WTC11 (cell line): ENCODE results near the gene ZFX. TPM values are rescaled to one million over a fixed set of nuclear protein-coding genes. Genes with fewer than 3 reads are reported as not detected.

ENCODE experiments used
- AR ChIP-seq: fragments of 250-450 bp; sonication (Bioruptor Pico); IDR thresholded peaks from 2 replicates; pipeline ENCODE4 v1.9.0; 2021; ENCODE audit warnings: mild to moderate bottlenecking
- E2F4 ChIP-seq: sonication (generic); formaldehyde crosslinking; IDR thresholded peaks from 2 replicates; pipeline ENCODE4 v1.8.1; 2022; ENCODE audit warnings: low read depth, mild to moderate bottlenecking, moderate library complexity, missing genetic modification reagents, borderline replicate concordance
- ELF4 ChIP-seq: sonication (generic); formaldehyde crosslinking; IDR thresholded peaks from 2 replicates; pipeline ENCODE4 v1.8.1; 2022; ENCODE audit warnings: low read depth, mild to moderate bottlenecking, moderate library complexity, missing genetic modification reagents
- FOXK1 ChIP-seq: sonication (generic); formaldehyde crosslinking; IDR thresholded peaks from 2 replicates; pipeline ENCODE4 v1.8.0; 2022; ENCODE audit warnings: mild to moderate bottlenecking, moderate library complexity, missing genetic modification reagents
- HMGXB4 ChIP-seq: sonication (generic); formaldehyde crosslinking; IDR thresholded peaks from 2 replicates; pipeline ENCODE4 v1.8.1; 2023; ENCODE audit warnings: mild to moderate bottlenecking, moderate library complexity, missing genetic modification reagents
- IRF2 ChIP-seq: sonication (generic); formaldehyde crosslinking; IDR thresholded peaks from 2 replicates; pipeline ENCODE4 v1.8.0; 2022; ENCODE audit warnings: low read depth, missing genetic modification reagents, borderline replicate concordance
- KAT7 ChIP-seq: sonication (generic); formaldehyde crosslinking; IDR thresholded peaks from 2 replicates; pipeline ENCODE4 v1.8.1; 2023; ENCODE audit warnings: missing genetic modification reagents, mild to moderate bottlenecking, borderline replicate concordance
- NFATC4 ChIP-seq: fragments of 250-450 bp; sonication (Bioruptor Pico); IDR thresholded peaks from 2 replicates; pipeline ENCODE4 v1.9.0; 2021; ENCODE audit warnings: mild to moderate bottlenecking
- NFE2L1 ChIP-seq: sonication (generic); formaldehyde crosslinking; IDR thresholded peaks from 2 replicates; pipeline ENCODE4 v1.8.1; 2023; ENCODE audit warnings: missing genetic modification reagents
- NR1H2 ChIP-seq: sonication (generic); formaldehyde crosslinking; IDR thresholded peaks from 2 replicates; pipeline ENCODE4 v1.9.0; 2021; ENCODE audit warnings: mild to moderate bottlenecking, moderate library complexity, missing genetic modification reagents
- PRDM15 ChIP-seq: sonication (generic); formaldehyde crosslinking; IDR thresholded peaks from 2 replicates; pipeline ENCODE4 v1.8.0; 2022; ENCODE audit warnings: missing genetic modification reagents
- RELA ChIP-seq: sonication (generic); formaldehyde crosslinking; IDR thresholded peaks from 2 replicates; pipeline ENCODE4 v1.8.1; 2022; ENCODE audit warnings: missing genetic modification reagents, mild to moderate bottlenecking, borderline replicate concordance
- RORB ChIP-seq: fragments of 250-450 bp; sonication (Bioruptor Pico); IDR thresholded peaks from 2 replicates; pipeline ENCODE4 v1.9.0; 2021; ENCODE audit warnings: mild to moderate bottlenecking
- ZMAT4 ChIP-seq: fragments of 250-450 bp; sonication (Bioruptor Pico); IDR thresholded peaks from 2 replicates; pipeline ENCODE4 v1.9.0; 2021; ENCODE audit warnings: mild to moderate bottlenecking
- ZNF121 ChIP-seq: sonication (generic); formaldehyde crosslinking; IDR thresholded peaks from 2 replicates; pipeline ENCODE4 v1.8.0; 2023; ENCODE audit warnings: missing genetic modification reagents
- ZNF232 ChIP-seq: sonication (generic); formaldehyde crosslinking; IDR thresholded peaks from 2 replicates; pipeline ENCODE4 v1.8.0; 2022; ENCODE audit warnings: mild to moderate bottlenecking, missing genetic modification reagents
- ZNF317 ChIP-seq: sonication (generic); formaldehyde crosslinking; IDR thresholded peaks from 2 replicates; pipeline ENCODE4 v1.8.1; 2023; ENCODE audit warnings: low read depth, mild to moderate bottlenecking, moderate library complexity, missing genetic modification reagents, borderline replicate concordance
- total RNA-seq: library from RNA; stranded (reverse); gene quantifications from 3 replicates; pipeline ENCODE4 v1.2.3, GENCODE V29; 2021
- TF ChIP-seq, protein P1 (sequence below): sonication (generic); formaldehyde crosslinking; IDR thresholded peaks from 2 replicates; pipeline ENCODE4 v1.8.1; 2023; ENCODE audit warnings: mild to moderate bottlenecking, missing genetic modification reagents, moderate library complexity
- TF ChIP-seq, protein P2 (sequence below): sonication (generic); formaldehyde crosslinking; conservative IDR thresholded peaks from 2 replicates; pipeline ENCODE4 v1.8.1; 2022; ENCODE audit warnings: mild to moderate bottlenecking, missing genetic modification reagents
- TF ChIP-seq, protein P3 (sequence below): sonication (generic); formaldehyde crosslinking; IDR thresholded peaks from 2 replicates; pipeline ENCODE4 v1.8.0; 2022; ENCODE audit warnings: mild to moderate bottlenecking, missing genetic modification reagents
- TF ChIP-seq, protein P4 (sequence below): sonication (generic); formaldehyde crosslinking; IDR thresholded peaks from 2 replicates; pipeline ENCODE4 v1.8.1; 2023; ENCODE audit warnings: mild to moderate bottlenecking, missing genetic modification reagents, borderline replicate concordance

ZFX gene
- total RNA-seq, 1 experiment from 2014 or later, result 19.3 TPM

DNA sequence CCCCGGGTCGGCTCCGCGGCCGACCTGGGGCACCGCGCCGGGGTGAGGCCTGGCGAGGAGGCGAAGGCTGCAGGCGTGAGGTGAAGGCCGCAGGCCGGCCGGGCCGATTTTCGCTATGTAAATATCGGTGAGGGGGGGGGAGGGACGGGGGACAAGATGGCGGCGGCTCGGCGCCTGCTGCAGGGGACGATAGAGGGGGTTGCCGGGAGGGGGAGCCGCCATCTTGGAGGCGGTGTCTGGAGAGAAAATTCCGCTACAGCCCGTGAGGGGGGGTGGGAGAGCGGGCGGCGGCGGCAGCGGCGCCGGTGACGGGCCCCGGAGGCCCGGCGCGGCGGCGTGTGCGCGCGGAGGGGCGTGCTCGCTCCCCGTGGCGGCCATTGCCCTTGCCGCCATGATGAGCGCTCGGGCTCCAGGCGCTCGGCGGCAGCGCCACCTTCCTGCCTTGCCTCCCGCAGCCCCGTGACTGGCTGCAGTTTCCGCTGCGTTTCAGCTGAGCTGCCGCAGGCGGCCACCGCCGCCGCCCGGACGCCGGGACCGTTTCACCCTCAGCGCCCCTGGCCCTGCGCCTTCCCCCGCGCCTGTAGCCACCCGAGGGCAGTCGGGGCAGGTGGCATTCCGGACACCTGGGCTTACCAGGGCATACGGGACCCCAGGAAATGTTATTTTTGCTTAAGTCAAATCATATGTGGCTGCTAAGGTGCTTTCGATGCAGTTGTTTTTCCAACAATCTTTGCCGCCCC is 692 bp downstream of the ZFX start (continued):
- TF ChIP-seq ZNF121 (CRISPR knock-in tag) (no peak), IRF2 (CRISPR knock-in tag) (no peak), ELF4 (CRISPR knock-in tag) (no peak), ZNF232 (no peak), PRDM15 (CRISPR knock-in tag) (no peak), ZMAT4 (CRISPR knock-in tag) (no peak), AR (CRISPR knock-in tag) (no peak), NFATC4 (no peak), RELA (CRISPR knock-in tag) (no peak), FOXK1 (CRISPR knock-in tag) (peak; percentile 47), E2F4 (no peak), ZNF317 (CRISPR knock-in tag) (no peak), KAT7 (no peak), RORB (CRISPR knock-in tag) (no peak), HMGXB4 (CRISPR knock-in tag) (peak; percentile 46; the same call in 1 of the 2 replicates), NR1H2 (CRISPR knock-in tag) (no peak), NFE2L1 (CRISPR knock-in tag) (no peak)
- TF ChIP-seq, protein P1, sequence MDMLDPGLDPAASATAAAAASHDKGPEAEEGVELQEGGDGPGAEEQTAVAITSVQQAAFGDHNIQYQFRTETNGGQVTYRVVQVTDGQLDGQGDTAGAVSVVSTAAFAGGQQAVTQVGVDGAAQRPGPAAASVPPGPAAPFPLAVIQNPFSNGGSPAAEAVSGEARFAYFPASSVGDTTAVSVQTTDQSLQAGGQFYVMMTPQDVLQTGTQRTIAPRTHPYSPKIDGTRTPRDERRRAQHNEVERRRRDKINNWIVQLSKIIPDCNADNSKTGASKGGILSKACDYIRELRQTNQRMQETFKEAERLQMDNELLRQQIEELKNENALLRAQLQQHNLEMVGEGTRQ (CRISPR knock-in tag), result peak; percentile 68
- TF ChIP-seq, protein P2, sequence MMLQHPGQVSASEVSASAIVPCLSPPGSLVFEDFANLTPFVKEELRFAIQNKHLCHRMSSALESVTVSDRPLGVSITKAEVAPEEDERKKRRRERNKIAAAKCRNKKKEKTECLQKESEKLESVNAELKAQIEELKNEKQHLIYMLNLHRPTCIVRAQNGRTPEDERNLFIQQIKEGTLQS, result no peak
- TF ChIP-seq, protein P3, sequence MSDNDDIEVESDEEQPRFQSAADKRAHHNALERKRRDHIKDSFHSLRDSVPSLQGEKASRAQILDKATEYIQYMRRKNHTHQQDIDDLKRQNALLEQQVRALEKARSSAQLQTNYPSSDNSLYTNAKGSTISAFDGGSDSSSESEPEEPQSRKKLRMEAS (CRISPR knock-in tag), result peak; percentile 26; the same call in 1 of the 2 replicates
- TF ChIP-seq, protein P4, sequence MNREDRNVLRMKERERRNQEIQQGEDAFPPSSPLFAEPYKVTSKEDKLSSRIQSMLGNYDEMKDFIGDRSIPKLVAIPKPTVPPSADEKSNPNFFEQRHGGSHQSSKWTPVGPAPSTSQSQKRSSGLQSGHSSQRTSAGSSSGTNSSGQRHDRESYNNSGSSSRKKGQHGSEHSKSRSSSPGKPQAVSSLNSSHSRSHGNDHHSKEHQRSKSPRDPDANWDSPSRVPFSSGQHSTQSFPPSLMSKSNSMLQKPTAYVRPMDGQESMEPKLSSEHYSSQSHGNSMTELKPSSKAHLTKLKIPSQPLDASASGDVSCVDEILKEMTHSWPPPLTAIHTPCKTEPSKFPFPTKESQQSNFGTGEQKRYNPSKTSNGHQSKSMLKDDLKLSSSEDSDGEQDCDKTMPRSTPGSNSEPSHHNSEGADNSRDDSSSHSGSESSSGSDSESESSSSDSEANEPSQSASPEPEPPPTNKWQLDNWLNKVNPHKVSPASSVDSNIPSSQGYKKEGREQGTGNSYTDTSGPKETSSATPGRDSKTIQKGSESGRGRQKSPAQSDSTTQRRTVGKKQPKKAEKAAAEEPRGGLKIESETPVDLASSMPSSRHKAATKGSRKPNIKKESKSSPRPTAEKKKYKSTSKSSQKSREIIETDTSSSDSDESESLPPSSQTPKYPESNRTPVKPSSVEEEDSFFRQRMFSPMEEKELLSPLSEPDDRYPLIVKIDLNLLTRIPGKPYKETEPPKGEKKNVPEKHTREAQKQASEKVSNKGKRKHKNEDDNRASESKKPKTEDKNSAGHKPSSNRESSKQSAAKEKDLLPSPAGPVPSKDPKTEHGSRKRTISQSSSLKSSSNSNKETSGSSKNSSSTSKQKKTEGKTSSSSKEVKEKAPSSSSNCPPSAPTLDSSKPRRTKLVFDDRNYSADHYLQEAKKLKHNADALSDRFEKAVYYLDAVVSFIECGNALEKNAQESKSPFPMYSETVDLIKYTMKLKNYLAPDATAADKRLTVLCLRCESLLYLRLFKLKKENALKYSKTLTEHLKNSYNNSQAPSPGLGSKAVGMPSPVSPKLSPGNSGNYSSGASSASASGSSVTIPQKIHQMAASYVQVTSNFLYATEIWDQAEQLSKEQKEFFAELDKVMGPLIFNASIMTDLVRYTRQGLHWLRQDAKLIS (CRISPR knock-in tag), result no peak
